GM23248 (cell line): ENCODE measurements around the gene RDX.

Experiments used
- EZH2 ChIP-seq: fragments of 200-600 bp; sonication (generic); IDR thresholded peaks from 2 replicates; pipeline ENCODE4 v1.6.1; 2018; ENCODE audit warnings: antibody characterized with exemption, mild to moderate bottlenecking; ENCODE audit not compliant: insufficient read depth, poor library complexity, severe bottlenecking
- EZH2phosphoT487 ChIP-seq: fragments of 200-600 bp; sonication (generic); IDR thresholded peaks from 2 replicates; pipeline ENCODE4 v1.6.1; 2018; ENCODE audit warnings: antibody characterized with exemption, moderate library complexity, mild to moderate bottlenecking, low read depth; ENCODE audit not compliant: insufficient read depth

DNA sequence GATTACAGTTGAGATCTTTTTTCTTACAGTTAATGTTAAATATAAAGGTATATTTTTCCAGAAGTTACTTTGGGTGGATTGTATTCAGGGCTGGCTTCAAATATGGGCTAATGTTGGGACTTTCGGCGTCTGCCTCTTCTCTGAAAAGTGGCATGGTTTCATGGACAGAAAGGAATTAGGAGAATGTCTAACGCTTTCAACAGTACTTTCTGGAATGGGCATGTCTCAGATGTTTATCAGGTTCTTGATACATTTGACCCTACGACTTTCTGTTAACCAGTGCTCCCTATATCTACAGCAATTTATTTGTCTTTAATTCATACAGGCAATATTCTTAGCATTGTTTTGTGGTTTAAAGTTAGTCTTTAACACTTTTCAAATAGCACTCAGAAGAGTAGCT lies 169.5 kb downstream of the RDX start:
- TF ChIP-seq EZH2 (no peak), EZH2phosphoT487 (no peak)
